Peyer's patch (tissue), 4 donors: ENCODE results near the gene JADE2.

Source experiments
- POLR2A ChIP-seq, 2 donors: fragments of 450-650 bp; IDR thresholded peaks; one replicate each; pipeline ENCODE4 v1.5.1; 2017; ENCODE audit warnings: antibody characterized with exemption in 2 of 2, mild to moderate bottlenecking in 2 of 2, moderate library complexity in 2 of 2
- TF ChIP-seq, protein P1 (sequence below), 6 experiments: fragments of 450-650 bp in 4 of 6; fragments of 200-600 bp in 2 of 6; sonication (generic) in 1 of 6; IDR thresholded peaks; one replicate each; pipeline ENCODE4 v1.5.1; 2017 to 2019; ENCODE audit warnings: antibody characterized with exemption in 6 of 6, mild to moderate bottlenecking in 3 of 6, moderate library complexity in 1 of 6

- TF ChIP-seq, protein P1, sequence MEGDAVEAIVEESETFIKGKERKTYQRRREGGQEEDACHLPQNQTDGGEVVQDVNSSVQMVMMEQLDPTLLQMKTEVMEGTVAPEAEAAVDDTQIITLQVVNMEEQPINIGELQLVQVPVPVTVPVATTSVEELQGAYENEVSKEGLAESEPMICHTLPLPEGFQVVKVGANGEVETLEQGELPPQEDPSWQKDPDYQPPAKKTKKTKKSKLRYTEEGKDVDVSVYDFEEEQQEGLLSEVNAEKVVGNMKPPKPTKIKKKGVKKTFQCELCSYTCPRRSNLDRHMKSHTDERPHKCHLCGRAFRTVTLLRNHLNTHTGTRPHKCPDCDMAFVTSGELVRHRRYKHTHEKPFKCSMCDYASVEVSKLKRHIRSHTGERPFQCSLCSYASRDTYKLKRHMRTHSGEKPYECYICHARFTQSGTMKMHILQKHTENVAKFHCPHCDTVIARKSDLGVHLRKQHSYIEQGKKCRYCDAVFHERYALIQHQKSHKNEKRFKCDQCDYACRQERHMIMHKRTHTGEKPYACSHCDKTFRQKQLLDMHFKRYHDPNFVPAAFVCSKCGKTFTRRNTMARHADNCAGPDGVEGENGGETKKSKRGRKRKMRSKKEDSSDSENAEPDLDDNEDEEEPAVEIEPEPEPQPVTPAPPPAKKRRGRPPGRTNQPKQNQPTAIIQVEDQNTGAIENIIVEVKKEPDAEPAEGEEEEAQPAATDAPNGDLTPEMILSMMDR (IDR thresholded peaks at IDR 0.05) = no peak
- TF ChIP-seq POLR2A (IDR thresholded peaks at IDR 0.05) = no peak
Observed at GRCh38 chr5:134568337-134568700, 42.8 kb downstream of the JADE2 start.
